HFFc6 (cell line): ENCODE measurements around the gene GPR87. TPM values are rescaled to one million over a fixed set of nuclear protein-coding genes. Genes with fewer than 3 reads are reported as not detected.

ENCODE experiments used
- DNase-seq: peaks from one replicate; pipeline ENCODE4 v3.0.0-alpha.2; 2018
- H3K27ac Mint-ChIP-seq: 2 replicates; pipeline ENCODE4 v1.8.0; 2020; ENCODE audit warnings: mild to moderate bottlenecking, mixed read lengths
- H3K27me3 Mint-ChIP-seq: 2 replicates; pipeline ENCODE4 v1.8.0; 2021; ENCODE audit warnings: mild to moderate bottlenecking, moderate library complexity, mixed read lengths; ENCODE audit not compliant: insufficient read depth
- H3K36me3 Mint-ChIP-seq: 2 replicates; pipeline ENCODE4 v1.8.0; 2021; ENCODE audit warnings: low read depth, mixed read lengths
- H3K4me1 Mint-ChIP-seq: 2 replicates; pipeline ENCODE4 v1.8.0; 2020; ENCODE audit warnings: low read depth, mixed read lengths
- H3K4me3 Mint-ChIP-seq: 2 replicates; pipeline ENCODE4 v1.8.0; 2020; ENCODE audit warnings: mild to moderate bottlenecking, moderate library complexity, mixed read lengths
- H3K9me3 Mint-ChIP-seq: 2 replicates; pipeline ENCODE4 v1.8.0; 2020; ENCODE audit warnings: mild to moderate bottlenecking, mixed read lengths
- total RNA-seq, 6 experiments: library from RNA; stranded (reverse); fragmentation: NEBNext Ultra II Directional; extraction: Animal tissue kit (Norgen Biotek cat#: 25700); gene quantifications; 2 replicates in 1 of 6; 3 replicates in 5 of 6; pipeline ENCODE4 v1.2.3, GENCODE V29; 2021
- TF ChIP-seq, protein P1 (sequence below): fragments of 200-600 bp; sonication (generic); IDR thresholded peaks from 2 replicates; pipeline ENCODE4 v1.5.0; 2021; ENCODE audit warnings: antibody characterized with exemption, mild to moderate bottlenecking

Gene GPR87
- total RNA-seq, 6 experiments from 2014 or later = not detected

- Mint-ChIP-seq H3K4me1 (peaks cover 3% of the 10 kb centered on the region), H3K36me3 (no peaks in the 10 kb centered on the region), H3K27ac (no peak overlapping the region), H3K27me3 (peaks cover 7% of the 10 kb centered on the region), H3K9me3 (no peaks in the 10 kb centered on the region), H3K4me3 (no peak overlapping the region)
- TF ChIP-seq, protein P1, sequence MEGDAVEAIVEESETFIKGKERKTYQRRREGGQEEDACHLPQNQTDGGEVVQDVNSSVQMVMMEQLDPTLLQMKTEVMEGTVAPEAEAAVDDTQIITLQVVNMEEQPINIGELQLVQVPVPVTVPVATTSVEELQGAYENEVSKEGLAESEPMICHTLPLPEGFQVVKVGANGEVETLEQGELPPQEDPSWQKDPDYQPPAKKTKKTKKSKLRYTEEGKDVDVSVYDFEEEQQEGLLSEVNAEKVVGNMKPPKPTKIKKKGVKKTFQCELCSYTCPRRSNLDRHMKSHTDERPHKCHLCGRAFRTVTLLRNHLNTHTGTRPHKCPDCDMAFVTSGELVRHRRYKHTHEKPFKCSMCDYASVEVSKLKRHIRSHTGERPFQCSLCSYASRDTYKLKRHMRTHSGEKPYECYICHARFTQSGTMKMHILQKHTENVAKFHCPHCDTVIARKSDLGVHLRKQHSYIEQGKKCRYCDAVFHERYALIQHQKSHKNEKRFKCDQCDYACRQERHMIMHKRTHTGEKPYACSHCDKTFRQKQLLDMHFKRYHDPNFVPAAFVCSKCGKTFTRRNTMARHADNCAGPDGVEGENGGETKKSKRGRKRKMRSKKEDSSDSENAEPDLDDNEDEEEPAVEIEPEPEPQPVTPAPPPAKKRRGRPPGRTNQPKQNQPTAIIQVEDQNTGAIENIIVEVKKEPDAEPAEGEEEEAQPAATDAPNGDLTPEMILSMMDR = no peak
- DNase-seq = no peak
Measured at GRCh38 chr3:151276687-151277042, 40.0 kb downstream of the GPR87 start.

DNA sequence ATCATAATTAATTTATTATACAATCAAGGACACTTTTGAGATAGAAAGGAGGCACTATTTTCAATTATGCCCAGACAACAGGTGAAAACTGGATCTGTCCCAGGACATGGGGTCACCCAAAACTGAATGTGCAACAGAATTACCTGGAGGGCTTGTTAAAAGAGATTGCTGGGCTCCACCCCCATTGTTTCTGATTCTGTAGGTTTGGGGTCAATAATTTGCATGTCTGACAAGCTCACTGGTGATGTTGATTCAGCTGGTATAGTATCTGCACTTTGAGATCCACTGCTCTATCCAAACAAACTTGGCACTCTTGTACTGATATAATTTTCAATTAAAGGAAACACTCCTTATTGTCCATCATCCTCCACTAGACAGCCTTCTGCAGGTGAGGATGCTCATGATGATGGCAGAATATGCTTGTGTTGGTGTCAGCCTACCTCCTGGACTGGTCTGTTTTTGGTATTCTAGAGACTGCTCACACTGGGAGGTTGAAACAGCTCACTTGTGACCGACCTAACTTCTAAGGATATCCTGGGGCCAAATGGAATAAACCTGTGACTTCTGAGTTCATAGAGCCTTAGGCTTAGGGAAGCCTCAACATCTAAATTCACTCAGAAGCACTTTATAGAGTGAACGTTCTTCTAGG lies 40.5 kb downstream of the GPR87 start:
- Mint-ChIP-seq H3K27me3 (peaks cover 6% of the 10 kb centered on the region), H3K36me3 (no peaks in the 10 kb centered on the region), H3K4me1 (no peaks in the 10 kb centered on the region), H3K9me3 (no peaks in the 10 kb centered on the region), H3K27ac (no peak overlapping the region), H3K4me3 (no peak overlapping the region)
- TF ChIP-seq, protein P1 = no peak
- DNase-seq = no peak

DNA sequence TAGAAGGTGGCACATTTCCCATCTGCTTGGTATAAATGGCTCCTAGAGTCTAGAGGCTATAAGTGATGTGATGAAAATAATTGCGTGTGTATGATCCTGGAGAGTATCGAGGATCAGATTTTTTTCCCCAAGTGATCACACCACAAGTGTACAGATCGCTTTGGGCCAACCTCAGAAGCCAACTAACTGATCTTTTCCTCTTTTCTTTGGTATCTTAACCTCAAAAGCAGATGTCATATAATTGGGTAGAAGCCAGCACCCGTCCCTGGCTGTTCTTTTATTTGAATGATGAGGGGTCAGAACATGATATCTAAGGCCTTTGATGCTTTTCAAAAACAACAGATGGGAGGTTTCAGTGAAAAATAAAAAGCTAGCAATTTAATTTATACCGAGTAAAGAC lies 41.5 kb downstream of the GPR87 start:
- H3K9me3 Mint-ChIP-seq = no peaks in the 10 kb centered on the region
- TF ChIP-seq, protein P1 = no peak
- H3K27me3 Mint-ChIP-seq = peaks cover 6% of the 10 kb centered on the region
- no peaks in the 10 kb centered on the region for H3K36me3 Mint-ChIP-seq
- H3K4me1 Mint-ChIP-seq = no peaks in the 10 kb centered on the region
- H3K4me3 Mint-ChIP-seq = no peak overlapping the region
- H3K27ac Mint-ChIP-seq = no peak overlapping the region
- DNase-seq = no peak

GRCh38 chr3:151269631-151270030 lies 47.0 kb downstream of the GPR87 start:
- no peaks in the 10 kb centered on the region for H3K36me3 Mint-ChIP-seq
- peaks cover 7% of the 10 kb centered on the region for H3K27me3 Mint-ChIP-seq
- H3K4me1 Mint-ChIP-seq = no peaks in the 10 kb centered on the region
- H3K4me3 Mint-ChIP-seq = no peak overlapping the region
- no peak for DNase-seq
- no peak overlapping the region for H3K27ac Mint-ChIP-seq
- TF ChIP-seq, protein P1 = no peak
- no peaks in the 10 kb centered on the region for H3K9me3 Mint-ChIP-seq

- H3K4me3 Mint-ChIP-seq = no peak overlapping the region
- no peak overlapping the region for H3K27ac Mint-ChIP-seq
- DNase-seq = no peak
- no peaks in the 10 kb centered on the region for H3K36me3 Mint-ChIP-seq
- no peaks in the 10 kb centered on the region for H3K9me3 Mint-ChIP-seq
- peaks cover 7% of the 10 kb centered on the region for H3K27me3 Mint-ChIP-seq
- TF ChIP-seq, protein P1 = no peak
- H3K4me1 Mint-ChIP-seq = no peaks in the 10 kb centered on the region
Measured at GRCh38 chr3:151268267-151269235, 48.1 kb downstream of the GPR87 start.
